Peyer's patch (tissue), 4 donors: ENCODE measurements around the gene DCDC2B.

Experiments
- CTCF ChIP-seq, 6 experiments: fragments of 450-650 bp in 4 of 6; fragments of 200-600 bp in 2 of 6; sonication (generic) in 1 of 6; IDR thresholded peaks; one replicate each; pipeline ENCODE4 v1.5.1; 2017 to 2019; ENCODE audit warnings: antibody characterized with exemption in 6 of 6, mild to moderate bottlenecking in 3 of 6, moderate library complexity in 1 of 6
- POLR2A ChIP-seq, 2 donors: fragments of 450-650 bp; IDR thresholded peaks; one replicate each; pipeline ENCODE4 v1.5.1; 2017; ENCODE audit warnings: antibody characterized with exemption in 2 of 2, mild to moderate bottlenecking in 2 of 2, moderate library complexity in 2 of 2

DNA sequence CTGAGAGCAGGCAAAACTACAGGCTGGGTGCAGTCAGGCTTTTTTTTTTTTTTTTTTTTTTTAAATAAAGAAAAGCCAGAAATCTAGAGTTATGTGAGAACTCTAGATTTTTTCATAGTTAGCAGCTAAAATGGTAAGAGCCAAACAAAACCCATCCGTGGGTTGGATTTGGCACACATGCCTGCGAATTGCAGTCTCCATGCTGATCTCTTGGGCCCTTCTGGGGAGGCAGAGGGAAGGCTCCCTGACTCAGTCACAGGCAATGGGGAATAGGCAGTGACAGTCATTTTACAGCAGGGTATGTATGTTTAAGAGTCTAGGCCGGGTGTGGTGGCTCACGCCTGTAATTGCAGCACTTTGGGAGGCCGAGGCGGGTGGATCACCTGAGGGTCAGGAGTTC is 26.8 kb upstream of the DCDC2B start:
- no peak for TF ChIP-seq CTCF (IDR thresholded peaks at IDR 0.05)
- TF ChIP-seq POLR2A (IDR thresholded peaks at IDR 0.05) = no peak
